GM12892 (cell line): ENCODE data around the gene CAMK1D.

Source experiments
- POLR2A ChIP-seq: IDR thresholded peaks from 2 replicates; pipeline ENCODE4 v1.6.1; 2011; ENCODE audit warnings: low read depth, low read length, control low read depth
- POLR2AphosphoS5 ChIP-seq: IDR thresholded peaks from 2 replicates; pipeline ENCODE4 v1.6.1; 2011; ENCODE audit warnings: low read depth, low read length, control low read depth
- TAF1 ChIP-seq: IDR thresholded peaks from 2 replicates; pipeline ENCODE4 v1.6.1; 2011; ENCODE audit warnings: low read depth, mild to moderate bottlenecking, control low read depth, low read length, borderline replicate concordance

- TF ChIP-seq POLR2AphosphoS5 (no peak), POLR2A (no peak), TAF1 (no peak)
Measured at GRCh38 chr10:12884851-12885250, 535.5 kb downstream of the CAMK1D start.
